GM21529 (cell line): ENCODE measurements around the gene ATG9B.
"Not testable (repeated sequence)": the region's sequence is repeated elsewhere in the genome, so short reads cannot be mapped to it uniquely, and the experiment has no call there.

Experiments
- ATAC-seq: cut with Tn5 transposase; IDR thresholded peaks from one replicate; pipeline ENCODE4 v1.9.1; 2021; ENCODE audit not compliant: unreplicated experiment

The ATG9B gene

DNA sequence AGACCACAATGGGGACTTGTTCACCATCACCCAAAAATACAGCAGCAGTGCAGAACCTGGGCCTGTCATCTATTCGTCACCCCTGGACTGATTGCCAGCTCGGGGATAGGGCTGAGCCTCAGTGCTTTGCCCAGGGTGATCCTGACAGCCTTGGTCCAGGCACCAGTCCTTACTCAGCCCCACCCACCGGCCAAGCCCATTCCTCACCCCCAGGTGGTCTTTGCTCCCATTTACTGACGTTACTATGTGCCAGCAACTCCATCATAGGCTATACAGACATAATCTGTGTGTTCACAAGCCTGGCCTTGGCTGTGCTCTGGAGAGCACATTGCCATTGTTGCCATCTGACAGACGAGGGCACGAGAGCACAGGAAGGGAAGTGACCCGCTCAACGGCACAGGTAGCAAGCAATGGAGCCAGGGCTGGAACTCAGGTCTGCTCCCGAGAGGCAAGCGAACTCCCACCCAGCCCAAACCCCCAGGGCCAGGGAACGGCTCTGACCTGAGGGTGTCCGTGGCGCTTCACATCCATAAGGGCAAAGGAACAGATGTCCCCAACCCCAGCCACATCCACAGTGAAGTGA lies 6.8 kb downstream of the ATG9B start:
- no peak for ATAC-seq

DNA sequence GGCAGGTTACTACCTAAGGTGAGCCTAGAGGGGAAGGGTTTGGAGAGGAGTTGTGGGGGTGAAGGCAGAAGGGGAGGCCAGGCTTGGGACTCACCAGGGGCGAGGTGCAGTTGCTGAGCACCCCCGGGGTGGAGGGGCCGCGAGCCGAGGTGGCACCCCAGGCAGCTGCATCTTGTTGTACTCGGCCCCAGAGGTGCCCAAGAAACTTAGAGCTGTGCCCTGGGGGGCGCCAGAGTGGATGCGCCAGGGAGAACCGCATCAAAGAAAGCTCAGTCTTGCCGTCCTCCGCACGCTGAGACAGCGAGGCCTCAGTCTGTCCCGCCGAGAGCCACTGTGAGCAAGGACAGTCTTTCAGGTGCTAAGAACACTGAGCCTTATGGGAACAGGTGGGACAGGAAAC lies 7.4 kb downstream of the ATG9B start:
- ATAC-seq = no peak

DNA sequence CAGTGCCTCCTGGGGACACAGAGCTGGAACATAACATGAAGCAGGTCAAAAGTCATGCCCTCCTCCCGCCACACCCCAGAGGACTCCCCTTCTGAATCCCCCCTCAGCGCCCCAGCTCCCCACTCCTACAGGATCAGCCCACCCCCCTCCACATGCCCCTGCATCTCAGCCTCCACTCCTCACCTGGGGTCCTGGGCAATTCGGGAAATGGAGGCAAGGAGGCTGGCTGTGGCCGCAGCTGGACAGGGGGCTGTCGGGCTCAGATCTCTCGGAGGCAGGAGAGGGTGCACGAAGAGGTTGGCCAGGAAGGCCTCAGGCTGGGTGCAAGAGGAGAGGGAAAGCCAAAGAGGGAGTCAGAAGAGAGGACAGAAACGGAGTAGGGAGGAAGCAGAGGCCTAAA lies 7.8 kb downstream of the ATG9B start:
- no peak for ATAC-seq

DNA sequence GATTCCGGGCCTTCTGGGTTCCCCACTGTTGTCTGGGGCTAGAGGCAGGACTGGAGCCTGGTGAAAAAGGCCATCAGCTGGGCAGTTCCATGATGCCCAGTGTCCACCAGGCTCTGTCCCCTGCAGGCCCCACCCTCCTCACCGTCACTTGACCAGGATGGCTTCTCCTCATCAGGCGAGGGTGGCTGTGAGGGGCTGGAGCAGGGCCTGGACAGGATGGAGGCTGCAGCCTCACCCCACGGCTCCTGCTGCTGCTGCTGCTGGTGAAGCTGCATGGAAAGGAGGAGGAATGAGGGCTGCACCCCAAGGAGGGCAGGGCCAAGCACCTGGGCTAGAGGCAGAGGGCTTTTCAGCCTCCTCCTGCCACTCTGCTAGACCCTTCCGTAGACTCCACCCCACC lies 8.3 kb downstream of the ATG9B start:
- no peak for ATAC-seq

DNA sequence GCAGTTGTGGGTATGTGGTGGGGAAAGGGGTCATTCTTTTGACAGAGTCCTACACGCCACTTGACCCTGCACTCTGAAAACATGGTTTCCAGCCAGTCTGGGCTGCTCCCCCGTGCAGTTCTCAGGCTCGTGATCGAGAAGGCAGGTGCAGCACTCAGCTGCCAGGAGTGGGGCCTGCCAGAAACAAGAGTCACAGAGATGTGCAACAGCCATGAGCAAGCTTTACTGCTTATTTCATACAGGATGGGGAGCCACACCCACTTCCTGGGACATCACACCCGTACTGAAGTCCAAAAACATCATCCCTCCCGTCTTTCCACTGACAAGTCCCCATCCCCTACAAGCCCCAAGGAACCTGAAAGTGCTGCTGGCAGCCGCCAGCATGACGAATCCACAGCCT lies 9.3 kb downstream of the ATG9B start:
- no peak for ATAC-seq

DNA sequence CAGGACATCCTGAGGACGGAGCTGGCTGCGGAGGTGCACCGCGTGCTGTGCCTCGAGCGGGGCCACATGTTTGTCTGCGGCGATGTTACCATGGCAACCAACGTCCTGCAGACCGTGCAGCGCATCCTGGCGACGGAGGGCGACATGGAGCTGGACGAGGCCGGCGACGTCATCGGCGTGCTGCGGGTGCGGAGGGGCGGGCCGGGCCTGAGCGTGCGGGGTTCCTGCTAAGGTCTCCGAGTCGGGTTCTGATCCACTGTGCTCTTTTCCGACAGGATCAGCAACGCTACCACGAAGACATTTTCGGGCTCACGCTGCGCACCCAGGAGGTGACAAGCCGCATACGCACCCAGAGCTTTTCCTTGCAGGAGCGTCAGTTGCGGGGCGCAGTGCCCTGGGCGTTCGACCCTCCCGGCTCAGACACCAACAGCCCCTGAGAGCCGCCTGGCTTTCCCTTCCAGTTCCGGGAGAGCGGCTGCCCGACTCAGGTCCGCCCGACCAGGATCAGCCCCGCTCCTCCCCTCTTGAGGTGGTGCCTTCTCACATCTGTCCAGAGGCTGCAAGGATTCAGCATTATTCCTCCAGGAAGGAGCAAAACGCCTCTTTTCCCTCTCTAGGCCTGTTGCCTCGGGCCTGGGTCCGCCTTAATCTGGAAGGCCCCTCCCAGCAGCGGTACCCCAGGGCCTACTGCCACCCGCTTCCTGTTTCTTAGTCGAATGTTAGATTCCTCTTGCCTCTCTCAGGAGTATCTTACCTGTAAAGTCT lies 10.4 kb downstream of the ATG9B start:
- ATAC-seq = peak; percentile 64

DNA sequence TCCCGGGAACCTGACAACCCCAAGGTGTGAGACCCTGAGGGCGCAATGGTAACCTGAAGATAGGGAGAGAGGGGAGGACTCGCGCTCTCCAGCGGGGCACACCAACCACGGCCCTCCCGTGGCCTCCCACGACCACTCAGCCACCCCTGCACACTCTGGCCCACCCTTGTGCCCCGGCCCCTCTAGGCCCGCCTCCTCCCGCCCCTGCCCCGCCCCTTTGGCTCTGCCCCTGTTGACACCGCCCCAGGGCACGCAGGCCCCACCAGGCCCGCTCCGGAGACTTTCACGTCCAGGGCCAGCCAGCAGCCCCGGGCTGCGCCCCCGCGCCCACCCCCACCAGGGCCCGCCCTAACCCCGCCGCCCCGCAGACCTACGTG lies 10.9 kb downstream of the ATG9B start:
- no peak for ATAC-seq

DNA sequence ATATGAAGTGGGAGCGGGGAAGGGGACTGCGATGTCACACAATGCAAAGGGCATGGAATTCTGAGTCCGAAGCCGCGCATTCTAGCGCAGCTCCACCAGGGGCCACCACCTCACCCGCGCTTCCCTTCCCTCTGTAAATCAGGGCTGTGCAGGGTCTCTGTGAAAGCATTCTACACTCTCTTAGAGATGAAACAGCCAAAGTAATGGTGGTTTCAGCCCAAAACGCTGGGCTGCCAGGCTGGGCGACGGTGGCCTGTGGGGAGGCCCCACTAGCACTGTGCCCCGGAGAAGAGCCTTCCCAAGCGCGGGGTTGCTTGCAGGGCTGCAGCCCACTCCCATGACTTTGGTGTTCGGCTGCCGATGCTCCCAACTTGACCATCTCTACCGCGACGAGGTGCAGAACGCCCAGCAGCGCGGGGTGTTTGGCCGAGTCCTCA lies 11.4 kb downstream of the ATG9B start:
- no peak for ATAC-seq

DNA sequence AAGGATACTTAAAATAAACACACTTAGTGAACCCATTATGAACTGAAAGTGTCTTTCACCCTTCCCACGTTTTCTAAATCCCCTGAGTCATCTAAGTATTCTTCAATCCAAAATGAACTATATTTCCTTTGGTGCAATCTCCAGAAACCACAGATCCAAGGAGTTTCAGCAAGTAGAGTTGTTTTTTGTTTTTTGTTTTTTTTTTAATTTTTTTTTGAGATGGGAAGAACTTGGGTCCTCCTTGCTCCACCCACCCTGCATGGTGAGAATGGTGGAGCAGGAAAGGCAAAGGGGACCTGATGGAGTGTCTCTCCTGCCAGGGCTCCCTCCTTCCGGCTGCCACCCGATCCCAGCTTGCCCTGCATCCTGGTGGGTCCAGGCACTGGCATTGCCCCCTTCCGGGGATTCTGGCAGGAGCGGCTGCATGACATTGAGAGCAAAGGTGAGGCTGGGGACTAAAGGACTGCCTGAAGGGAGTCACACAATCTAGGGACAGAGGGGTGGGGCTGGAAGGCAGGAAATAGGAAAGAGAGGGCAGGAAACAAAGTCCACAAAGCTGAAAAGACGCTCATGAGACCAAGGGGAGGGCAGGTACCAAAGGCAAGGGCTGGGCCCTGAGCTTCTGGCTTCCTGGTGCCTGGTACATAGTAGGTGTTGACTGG lies 12.1 kb downstream of the ATG9B start:
- ATAC-seq = no peak

DNA sequence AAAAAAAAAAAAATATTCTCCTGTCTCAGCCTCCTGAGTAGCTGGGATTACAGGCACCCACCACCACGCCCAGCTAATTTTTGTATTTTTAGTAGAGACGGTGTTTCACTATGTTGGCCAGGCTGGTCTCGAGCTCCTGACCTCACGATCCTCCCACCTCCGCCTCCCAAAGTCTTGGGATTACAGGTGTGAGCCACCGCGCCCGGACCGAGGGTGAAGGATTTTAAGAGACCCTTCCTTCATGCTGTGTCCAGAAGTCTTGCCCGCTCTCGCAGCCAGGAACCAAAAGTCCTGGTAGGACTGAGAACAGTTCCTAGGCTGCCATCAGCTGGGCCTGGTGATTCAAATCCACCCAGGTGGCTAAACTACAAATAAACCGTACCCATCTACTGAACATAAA lies 12.7 kb downstream of the ATG9B start:
- ATAC-seq = not testable (repeated sequence)

DNA sequence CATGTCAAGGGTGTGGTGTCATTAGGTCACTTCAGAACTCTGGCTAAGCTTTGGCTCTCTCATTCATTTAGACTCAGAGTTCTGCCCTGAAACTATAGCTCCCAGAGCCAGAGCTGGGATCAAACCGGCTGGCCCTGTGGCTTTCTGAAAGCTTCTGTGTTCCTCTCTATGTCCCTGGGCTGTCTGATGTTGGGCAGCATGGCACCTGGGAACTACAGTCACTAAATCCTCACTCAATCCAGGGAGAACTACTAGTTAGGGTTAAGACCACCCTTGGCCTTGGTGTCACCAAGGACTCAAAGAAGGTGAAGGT lies 13.2 kb downstream of the ATG9B start:
- no peak for ATAC-seq

DNA sequence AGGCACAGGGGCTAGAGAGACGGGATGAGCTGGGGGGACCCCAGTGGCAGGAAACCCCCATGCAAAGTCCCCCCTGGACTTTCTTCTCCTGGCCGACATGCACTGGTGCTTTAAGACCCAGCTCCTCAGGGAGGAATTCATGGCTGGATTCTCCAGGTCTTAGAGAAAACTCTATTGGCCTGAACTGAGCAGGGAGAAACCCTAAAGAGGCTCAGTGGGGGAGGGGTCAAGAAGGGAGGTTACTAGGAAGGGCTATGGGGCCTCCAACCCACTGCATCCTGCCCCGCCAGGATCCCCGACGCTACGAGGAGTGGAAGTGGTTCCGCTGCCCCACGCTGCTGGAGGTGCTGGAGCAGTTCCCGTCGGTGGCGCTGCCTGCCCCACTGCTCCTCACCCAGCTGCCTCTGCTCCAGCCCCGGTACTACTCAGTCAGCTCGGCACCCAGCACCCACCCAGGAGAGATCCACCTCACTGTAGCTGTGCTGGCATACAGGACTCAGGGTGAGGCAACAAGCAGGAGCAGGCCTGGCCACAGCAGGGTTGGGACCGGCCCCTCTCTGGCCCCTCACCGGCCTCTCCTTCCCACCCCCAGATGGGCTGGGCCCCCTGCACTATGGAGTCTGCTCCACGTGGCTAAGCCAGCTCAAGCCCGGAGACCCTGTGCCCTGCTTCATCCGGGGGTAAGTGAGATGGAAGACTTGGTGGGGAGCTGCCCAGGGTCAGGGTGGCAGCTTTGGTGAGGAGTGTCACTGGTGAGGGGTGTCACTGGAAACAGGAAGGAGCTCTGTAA lies 13.8 kb downstream of the ATG9B start:
- ATAC-seq = no peak

DNA sequence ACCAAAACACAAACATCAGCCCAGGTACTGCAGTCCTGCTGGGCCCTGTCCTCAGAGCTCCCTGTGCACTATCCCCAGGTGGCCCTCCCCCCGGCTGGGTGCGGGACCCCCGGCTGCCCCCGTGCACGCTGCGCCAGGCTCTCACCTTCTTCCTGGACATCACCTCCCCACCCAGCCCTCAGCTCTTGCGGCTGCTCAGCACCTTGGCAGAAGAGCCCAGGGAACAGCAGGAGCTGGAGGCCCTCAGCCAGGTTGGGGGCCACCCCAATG lies 14.3 kb downstream of the ATG9B start:
- no peak for ATAC-seq

DNA sequence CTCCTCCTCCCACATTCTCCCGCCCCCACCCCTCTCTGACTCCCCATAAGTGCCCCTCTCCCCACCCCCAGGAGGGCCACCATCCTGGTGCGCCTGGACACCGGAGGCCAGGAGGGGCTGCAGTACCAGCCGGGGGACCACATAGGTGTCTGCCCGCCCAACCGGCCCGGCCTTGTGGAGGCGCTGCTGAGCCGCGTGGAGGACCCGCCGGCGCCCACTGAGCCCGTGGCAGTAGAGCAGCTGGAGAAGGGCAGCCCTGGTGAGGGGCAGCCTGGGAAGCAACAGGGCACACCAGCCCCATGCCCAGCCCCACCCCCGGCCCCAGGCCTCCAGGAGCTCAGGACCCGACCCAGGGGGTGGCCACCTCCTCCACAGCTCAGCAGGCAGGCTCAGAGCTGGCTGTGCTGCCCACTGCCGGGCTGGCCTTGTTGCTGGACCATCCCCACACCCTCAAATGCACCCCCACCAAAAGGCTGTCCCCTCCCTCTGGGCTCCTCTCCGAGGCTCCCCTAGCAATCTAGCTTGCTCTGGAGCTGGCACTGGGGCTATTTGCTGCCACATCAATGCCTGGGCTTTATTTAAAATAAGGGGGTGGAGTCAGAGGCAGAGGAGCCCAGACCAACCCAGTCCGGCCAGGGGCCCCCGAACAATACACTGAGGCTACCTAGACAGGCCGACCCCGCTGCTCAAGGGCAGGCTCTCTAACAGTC lies 14.8 kb downstream of the ATG9B start:
- ATAC-seq = no peak

DNA sequence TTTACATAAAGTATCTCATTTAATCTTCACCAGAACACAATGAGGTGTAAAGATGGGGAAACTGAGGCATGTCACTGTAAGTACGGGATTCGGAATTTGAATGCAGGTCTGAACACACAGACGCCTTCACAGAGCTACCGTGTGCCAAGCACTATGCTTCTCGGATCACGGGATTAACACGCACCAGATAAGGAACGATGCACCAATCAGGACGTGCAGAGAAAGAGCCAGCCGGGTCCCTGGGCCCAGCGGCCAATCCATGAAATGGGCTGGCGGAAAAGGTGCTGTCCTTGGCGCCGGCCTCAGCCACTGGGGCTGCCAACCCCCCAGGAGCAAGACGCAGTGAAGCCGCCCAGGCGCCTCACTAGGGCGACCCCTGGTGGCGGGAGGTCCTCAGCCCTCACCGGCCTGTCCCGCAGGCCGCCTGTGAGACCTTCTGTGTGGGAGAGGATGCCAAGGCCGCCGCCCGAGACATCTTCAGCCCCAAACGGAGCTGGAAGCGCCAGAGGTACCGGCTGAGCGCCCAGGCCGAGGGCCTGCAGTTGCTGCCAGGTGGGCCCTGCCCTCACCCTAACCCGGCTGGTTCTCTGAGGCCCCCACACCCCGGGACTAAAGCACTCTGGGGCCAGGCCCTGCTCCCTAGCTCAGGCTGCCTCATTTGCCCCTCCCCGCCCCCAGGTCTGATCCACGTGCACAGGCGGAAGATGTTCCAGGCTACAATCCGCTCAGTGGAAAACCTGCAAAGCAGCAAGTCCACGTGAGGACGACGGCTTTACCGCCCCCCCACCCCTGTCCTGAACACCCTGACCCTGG lies 15.6 kb downstream of the ATG9B start:
- ATAC-seq = peak; percentile 84

DNA sequence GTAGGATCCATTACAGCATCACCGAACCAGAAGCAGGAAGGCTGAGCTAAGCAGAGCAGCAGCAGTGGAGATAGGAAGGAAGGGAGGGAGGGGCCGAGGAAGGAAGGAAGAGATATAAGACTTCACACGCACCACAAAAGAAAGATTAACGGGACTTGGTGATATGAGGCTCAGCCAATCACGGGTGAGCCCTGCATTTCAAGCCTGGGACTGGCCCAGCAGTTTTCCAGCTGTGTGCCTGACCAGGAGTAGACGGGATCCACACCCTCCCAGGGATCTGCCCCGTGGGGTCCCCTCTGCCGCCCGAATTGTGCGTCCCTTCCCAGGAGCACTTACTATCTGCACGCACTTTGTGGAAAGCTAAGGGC lies 16.2 kb downstream of the ATG9B start:
- ATAC-seq = no peak

DNA sequence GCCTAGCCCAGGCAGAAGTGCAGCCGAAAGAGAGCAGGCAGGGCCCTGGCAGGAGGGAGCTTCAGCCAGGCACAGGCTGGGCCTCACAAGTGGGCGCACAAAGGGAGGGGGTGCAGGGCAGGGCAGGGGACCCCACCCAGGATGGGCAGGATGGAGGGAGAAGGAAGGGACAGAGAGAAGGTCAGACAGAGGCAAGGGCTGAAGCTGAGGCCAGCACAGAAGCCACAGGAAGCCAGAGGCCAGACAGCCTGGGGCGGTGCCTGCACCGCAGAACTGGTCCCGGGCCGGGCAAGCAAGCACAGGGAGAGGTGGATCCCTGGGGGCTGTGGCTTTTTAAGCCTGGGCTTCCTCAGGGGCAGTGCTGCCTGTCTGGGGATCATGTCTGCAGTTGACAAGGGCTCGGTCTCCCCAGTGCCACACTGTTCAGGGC lies 16.8 kb downstream of the ATG9B start:
- no peak for ATAC-seq

DNA sequence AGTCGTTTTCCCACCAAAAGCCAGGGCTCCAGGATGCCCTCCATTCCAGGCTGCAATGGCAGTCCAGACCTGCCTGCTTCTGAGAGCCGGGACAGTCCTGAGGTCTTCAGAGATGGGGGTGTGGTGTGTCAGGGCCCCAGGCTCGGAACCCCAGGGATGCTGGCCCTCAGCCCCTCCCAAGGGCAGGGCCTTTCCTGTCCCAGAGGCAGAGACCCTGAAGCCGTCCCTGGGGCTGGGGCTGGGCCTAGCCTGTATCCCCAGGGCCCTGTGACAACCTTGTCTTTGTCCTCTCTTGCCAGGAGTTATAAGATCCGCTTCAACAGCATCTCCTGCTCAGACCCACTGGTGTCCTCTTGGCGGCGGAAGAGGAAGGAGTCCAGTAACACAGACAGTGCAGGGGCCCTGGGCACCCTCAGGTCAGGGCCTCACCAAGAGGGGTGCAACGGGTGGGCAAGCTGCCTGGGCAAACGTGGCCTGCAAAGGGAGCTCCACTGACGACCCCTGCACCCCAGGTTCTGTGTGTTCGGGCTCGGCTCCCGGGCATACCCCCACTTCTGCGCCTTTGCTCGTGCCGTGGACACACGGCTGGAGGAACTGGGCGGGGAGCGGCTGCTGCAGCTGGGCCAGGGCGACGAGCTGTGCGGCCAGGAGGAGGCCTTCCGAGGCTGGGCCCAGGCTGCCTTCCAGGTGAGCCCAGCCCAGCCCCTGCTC lies 17.5 kb downstream of the ATG9B start:
- no peak for ATAC-seq

DNA sequence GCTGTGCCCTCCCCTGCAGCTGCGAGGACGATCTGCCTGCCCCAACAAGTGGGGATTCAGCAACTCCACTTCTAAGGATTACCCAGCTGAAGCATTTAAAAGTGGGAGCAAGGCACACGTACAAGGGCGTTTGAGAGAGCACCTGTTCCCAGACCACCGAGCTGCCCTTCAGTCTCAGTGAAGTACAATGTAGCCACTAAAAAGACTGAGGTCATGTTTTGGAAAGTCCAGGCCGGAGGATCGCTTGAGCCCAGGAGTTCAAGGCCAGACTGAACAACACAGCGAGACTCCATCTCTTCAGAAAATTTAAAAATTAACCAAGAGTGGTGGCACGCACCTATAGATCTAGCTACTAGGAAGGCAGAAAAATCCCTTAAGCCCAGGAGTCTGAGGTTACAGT lies 18.7 kb downstream of the ATG9B start:
- no peak for ATAC-seq

DNA sequence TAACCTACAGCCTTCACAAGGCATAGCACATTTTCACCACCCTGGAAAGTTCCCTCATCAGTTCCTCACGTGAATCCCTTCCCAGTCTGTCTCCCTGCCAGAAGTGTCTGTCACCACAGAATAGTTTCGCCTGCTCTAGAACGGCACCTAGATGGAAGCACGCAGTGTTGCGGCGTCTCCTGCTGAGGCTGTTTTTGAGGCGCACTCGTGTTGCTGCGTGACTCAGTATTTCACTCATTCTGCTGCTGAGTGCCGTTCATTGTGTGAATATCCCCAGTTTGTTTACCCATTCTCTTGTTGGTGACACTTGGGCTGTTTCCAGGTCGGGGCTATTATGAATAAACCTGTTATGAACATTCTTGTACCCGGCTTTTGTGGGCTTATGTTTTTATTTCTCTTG lies 20.7 kb downstream of the ATG9B start:
- no peak for ATAC-seq
